AG04450 (cell line): ENCODE results near the gene MYL6B. TPM values are rescaled to one million over a fixed set of nuclear protein-coding genes. Genes with fewer than 3 reads are reported as not detected.

Source experiments
- CTCF ChIA-PET: fragments of 300-600, 350-600 bp; formaldehyde crosslinking; extraction: SDS; loops from one replicate; lab custom pipeline; 2022; ENCODE audit warnings: antibody characterized with exemption, inconsistent platforms; lab: Charles Lee
- POLR2A ChIA-PET: fragments of 350-600 bp; formaldehyde crosslinking; extraction: SDS; loops from one replicate; lab custom pipeline; 2021; ENCODE audit warnings: antibody characterized with exemption, inconsistent platforms; lab: Yijun Ruan, JAX
- DNase-seq: peaks from one replicate; pipeline ENCODE4 v3.0.0-alpha.2; 2011; ENCODE audit warnings: low read depth, low spot score
- H3K27ac ChIP-seq: one replicate; pipeline ENCODE4 v1.5.1; 2012; ENCODE audit warnings: low read depth, low read length, control low read depth
- H3K27me3 ChIP-seq: one replicate; pipeline ENCODE4 v1.6.0; 2012; ENCODE audit warnings: low read length; ENCODE audit not compliant: control insufficient read depth, insufficient read depth
- H3K4me3 ChIP-seq: 2 replicates; pipeline ENCODE4 v1.5.1; 2011; ENCODE audit warnings: mild to moderate bottlenecking, low read depth, low read length, control low read depth
- H3K9me3 ChIP-seq: 2 replicates; pipeline ENCODE4 v1.5.1; 2012; ENCODE audit warnings: low read length; ENCODE audit not compliant: control insufficient read depth, insufficient read depth
- CTCF ChIP-seq: IDR thresholded peaks from 2 replicates; pipeline ENCODE4 v1.5.1; 2011; ENCODE audit warnings: low read depth, low read length, control low read depth, inconsistent platforms
- polyA plus RNA-seq: library from polyadenylated mRNA; depleted of rRNA; stranded (reverse); fragments of >200 nt; gene quantifications from 2 replicates; pipeline ENCODE4 v1.2.3, GENCODE V29; 2011

The MYL6B gene
- polyA plus RNA-seq, 1 experiment = 124 TPM

- POLR2A ChIA-PET = interaction anchor here (0.5 to 3.6 kb wide), 14 partner anchors 9 to 149 kb away, joined by 3 to 42 read pairs (median 6); partner anchors contain the start of genes ESYT1, MYL6, PA2G4 and RAB5B
- peak within 1 kb of the TSS; percentile 93 for H3K4me3 ChIP-seq
- peak; percentile 62 for TF ChIP-seq CTCF
Measured at GRCh38 chr12:56117778-56118687, 34.4 kb upstream of the MYL6B start, which contains the start of gene ZC3H10. TSS of gene ZC3H10 (plus strand) at chr12:56118266. CDS start at chr12:56120563, 2,297 bp downstream.

GRCh38 chr12:56118688-56119357, 33.6 kb upstream of the MYL6B start:
- peak overlapping the region; percentile 92 for H3K4me3 ChIP-seq
- POLR2A ChIA-PET = interaction anchor here (0.6 to 3.6 kb wide), 17 partner anchors 9 to 150 kb away, joined by 3 to 42 read pairs (median 6); partner anchors contain the start of genes ESYT1, MYL6, PA2G4 and RAB5B
- H3K27ac ChIP-seq = peak overlapping the region; percentile 84
- CTCF ChIA-PET = interaction anchor here (0.6 to 5.3 kb wide), 17 partner anchors 9 to 380 kb away, joined by 3 to 96 read pairs (median 4); partner anchors contain the start of genes CNPY2, ESYT1, PA2G4 and RNF41
- no peaks in the 10 kb centered on the region; the same call in 1 of the 2 replicates for H3K9me3 ChIP-seq
- no peaks in the 10 kb centered on the region for H3K27me3 ChIP-seq
- DNase-seq = no peak
- TF ChIP-seq CTCF = no peak

More at GRCh38 chr12:56117778-56118687, 34.4 kb upstream of the MYL6B start, which contains the start of gene ZC3H10:
- peak; percentile 99 for DNase-seq
- Histone ChIP-seq H3K27ac (peak within 1 kb of the TSS; percentile 90), H3K9me3 (no peaks in the 10 kb centered on the region; the same call in 1 of the 2 replicates), H3K27me3 (no peaks in the 10 kb centered on the region)
- CTCF ChIA-PET = interaction anchor here (0.5 to 5.3 kb wide), 18 partner anchors 10 to 1910 kb away, joined by 3 to 96 read pairs (median 4); partner anchors contain the start of genes CNPY2, ESYT1, PA2G4 and RNF41

GRCh38 chr12:56119361-56119796, 33.0 kb upstream of the MYL6B start:
- Histone ChIP-seq H3K27ac (no peak overlapping the region), H3K9me3 (no peaks in the 10 kb centered on the region; the same call in 1 of the 2 replicates), H3K4me3 (peak overlapping the region; percentile 92), H3K27me3 (no peaks in the 10 kb centered on the region)
- DNase-seq = peak; percentile 90
- POLR2A ChIA-PET = interaction anchor here (0.6 to 3.6 kb wide), 10 partner anchors 8 to 102 kb away, joined by 3 to 40 read pairs (median 4); partner anchors contain the start of genes ESYT1, MYL6, RNF41 and SMARCC2
- CTCF ChIA-PET = interaction anchor here (0.6 to 5.3 kb wide), 18 partner anchors 9 to 148 kb away, joined by 3 to 96 read pairs (median 5); partner anchors contain the start of genes ESYT1, MYL6, PA2G4 and RNF41
- TF ChIP-seq CTCF = peak; percentile 84

GRCh38 chr12:56120158-56120846, 32.1 kb upstream of the MYL6B start:
- CTCF ChIA-PET = interaction anchor here (0.6 to 5.3 kb wide), 16 partner anchors 8 to 148 kb away, joined by 3 to 96 read pairs (median 6); partner anchors contain the start of genes ESYT1, MYL6, PA2G4 and RNF41
- POLR2A ChIA-PET = interaction anchor here (0.6 to 3.6 kb wide), 7 partner anchors 7 to 101 kb away, joined by 3 to 40 read pairs (median 5); partner anchors contain the start of genes ESYT1, MYL6, RNF41 and SMARCC2
- no peaks in the 10 kb centered on the region for H3K27me3 ChIP-seq
- no peak for DNase-seq
- H3K27ac ChIP-seq = peak overlapping the region; percentile 22
- H3K9me3 ChIP-seq = no peaks in the 10 kb centered on the region; the same call in 1 of the 2 replicates
- TF ChIP-seq CTCF = no peak
- H3K4me3 ChIP-seq = no peak overlapping the region
